GM08714 (cell line): Measurements from ENCODE around the gene LRRC26.

Experiments
- H3K4me3 ChIP-seq: fragments of 200-500 bp; sonication (Bioruptor generic); 2 replicates; pipeline ENCODE4 v1.5.1; 2014; ENCODE audit warnings: mild to moderate bottlenecking, low read length, inconsistent platforms
- ZNF274 ChIP-seq: IDR thresholded peaks from 2 replicates; pipeline ENCODE4 v1.6.1; 2012; ENCODE audit warnings: mild to moderate bottlenecking, low read depth, low read length

LRRC26 gene

GRCh38 chr9:137183980-137184595 lies 14.2 kb upstream of the LRRC26 start:
- H3K4me3 ChIP-seq: no peak overlapping the region
- no peak for TF ChIP-seq ZNF274

GRCh38 chr9:137182836-137183235 lies 13.0 kb upstream of the LRRC26 start:
- TF ChIP-seq ZNF274: no peak
- no peak overlapping the region for H3K4me3 ChIP-seq

- TF ChIP-seq ZNF274: no peak
- H3K4me3 ChIP-seq: no peak overlapping the region
These were observed 11.8 kb upstream of the LRRC26 start for GRCh38 chr9:137181680-137182079.

- TF ChIP-seq ZNF274: no peak
- H3K4me3 ChIP-seq: no peak overlapping the region
These were observed 10.6 kb upstream of the LRRC26 start for GRCh38 chr9:137180491-137180890.

- H3K4me3 ChIP-seq: no peak overlapping the region
- no peak for TF ChIP-seq ZNF274
These were observed 9.9 kb upstream of the LRRC26 start for GRCh38 chr9:137179761-137180160.

- TF ChIP-seq ZNF274: no peak
- H3K4me3 ChIP-seq: no peak overlapping the region
These were observed 9.2 kb upstream of the LRRC26 start for GRCh38 chr9:137178939-137179630.

DNA sequence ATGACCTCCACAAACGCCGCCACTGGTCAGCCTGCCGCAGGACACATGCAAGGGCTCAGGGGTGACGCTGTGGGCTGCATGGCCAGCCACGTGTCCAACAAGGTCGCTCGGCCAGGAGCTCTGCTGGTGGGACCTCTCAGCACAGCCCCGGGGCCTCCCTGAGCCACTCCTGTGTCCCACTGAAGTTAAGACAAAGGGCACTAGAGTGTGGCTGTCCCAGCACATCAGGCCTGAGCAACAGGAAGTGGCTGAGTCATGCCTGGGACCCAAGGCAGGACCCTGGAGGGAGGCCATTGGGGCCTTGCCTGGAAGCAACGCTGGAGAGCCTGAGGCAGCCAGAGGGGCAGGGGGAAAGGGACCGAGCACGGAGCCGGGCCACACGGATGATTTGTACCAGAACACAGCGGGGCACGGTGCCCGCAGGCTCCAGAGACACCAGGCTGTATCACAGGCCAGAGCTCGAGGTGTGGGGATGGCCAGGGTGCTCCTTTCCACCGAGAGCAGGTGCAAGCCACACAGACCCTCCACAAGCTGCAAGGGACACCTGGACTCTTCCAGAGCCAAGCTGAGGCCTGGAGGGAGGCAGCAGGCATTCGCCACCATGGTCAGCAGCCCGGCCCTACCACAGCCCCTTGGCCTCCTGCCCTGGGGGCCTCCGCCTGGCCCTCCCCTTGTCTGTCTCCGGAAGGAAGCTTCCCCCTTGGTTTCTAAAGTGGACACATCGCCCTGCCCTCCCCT lies 8.5 kb upstream of the LRRC26 start:
- no peak for TF ChIP-seq ZNF274
- H3K4me3 ChIP-seq: no peak overlapping the region

DNA sequence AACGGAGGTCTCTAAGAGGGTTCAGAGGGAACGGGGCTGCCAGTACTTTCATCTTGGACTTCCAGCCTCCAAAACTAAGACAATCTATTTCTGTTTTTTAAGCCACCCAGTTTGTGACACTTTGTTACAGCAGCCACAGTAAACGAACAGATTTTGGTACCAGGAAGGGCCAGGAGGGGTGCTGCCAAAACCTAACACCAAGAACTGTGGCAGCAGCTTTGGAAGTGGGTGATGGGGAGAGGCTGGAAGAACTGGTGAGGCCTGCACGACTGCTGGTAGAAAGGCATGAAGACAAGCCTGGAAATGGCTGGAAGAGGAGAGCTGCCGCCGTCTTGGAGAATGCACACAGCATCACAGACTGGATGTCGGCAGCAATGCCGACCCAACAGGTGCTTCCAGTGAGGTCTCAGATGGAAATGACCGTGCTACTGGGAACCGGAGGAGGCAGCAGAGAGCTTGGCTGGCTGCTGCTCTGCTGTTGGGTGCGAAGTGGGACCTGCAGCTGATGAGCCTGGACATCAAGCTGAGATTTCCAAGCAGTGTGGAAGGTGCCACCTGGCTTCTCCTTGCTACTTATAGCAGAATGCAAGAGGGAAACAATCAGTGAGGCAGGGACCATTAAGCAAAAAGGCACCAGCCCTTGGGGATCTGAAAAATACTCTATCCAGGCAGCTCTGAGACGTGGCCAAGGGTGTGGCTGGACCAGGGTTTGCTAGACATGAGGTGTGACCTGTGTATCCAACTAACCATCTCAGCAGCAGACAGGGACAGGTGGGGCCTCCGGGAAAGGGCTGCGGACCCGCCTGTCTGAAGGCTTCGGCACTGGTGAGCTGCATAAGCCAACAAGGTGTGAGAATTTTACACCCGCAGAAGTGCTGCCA lies 6.7 kb upstream of the LRRC26 start:
- TF ChIP-seq ZNF274: no peak

DNA sequence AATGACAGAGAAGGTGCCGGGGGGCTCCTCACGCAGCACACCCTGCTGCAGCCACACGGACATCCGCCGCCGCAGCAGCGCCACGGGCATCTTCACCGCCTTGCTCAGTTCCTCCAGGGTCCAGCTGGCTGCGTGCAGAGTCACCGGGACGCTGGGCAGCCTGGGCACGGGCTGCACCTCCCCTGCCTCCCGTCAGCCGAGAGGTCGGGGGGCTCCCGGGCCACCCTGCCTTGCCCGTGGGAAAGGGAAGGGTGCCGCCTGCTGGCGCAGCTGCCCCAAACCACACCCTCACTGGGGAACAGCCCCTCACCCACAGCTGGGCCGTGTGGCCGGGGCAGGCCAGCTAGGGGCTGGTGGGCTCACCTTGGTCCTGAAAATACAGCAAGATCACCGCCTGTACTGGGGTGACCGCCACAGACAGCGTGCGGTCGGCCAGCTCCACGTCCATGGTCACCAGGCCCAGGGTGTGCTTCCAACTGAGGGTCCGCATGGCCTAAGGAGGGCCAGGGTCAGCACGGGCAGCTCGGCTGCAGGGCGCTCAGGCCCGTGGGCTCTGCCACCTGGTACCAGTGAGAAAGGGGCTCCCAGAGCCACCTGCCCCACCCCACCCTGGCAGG lies 5.6 kb upstream of the LRRC26 start:
- no peak for TF ChIP-seq ZNF274
- H3K4me3 ChIP-seq: no peak overlapping the region

More for the DNA sequence above, 6.7 kb upstream of the LRRC26 start:
- H3K4me3 ChIP-seq: no peak overlapping the region

GRCh38 chr9:137174722-137175293 lies 5.0 kb upstream of the LRRC26 start:
- TF ChIP-seq ZNF274: no peak
- no peak overlapping the region for H3K4me3 ChIP-seq

- no peak for TF ChIP-seq ZNF274
- no peak overlapping the region for H3K4me3 ChIP-seq
These were observed 4.2 kb upstream of the LRRC26 start for GRCh38 chr9:137173796-137174664.
